SK-N-SH treated with all-trans-retinoic acid at 6 μM for 48 hours (cell line): ENCODE measurements around the gene DSCAM.

Experiments used
- ATAC-seq: fragments of 200-7000 bp; cut with Tn5 transposase; 3 replicates; pipeline ENCODE4 v1.9.1; 2020; ENCODE audit warnings: mild to moderate bottlenecking, moderate library complexity
- ARNTL ChIP-seq: fragments of 450-650 bp; formaldehyde crosslinking; IDR thresholded peaks from 2 replicates; pipeline ENCODE4 v1.5.0; 2020; ENCODE audit warnings: low read depth, mild to moderate bottlenecking, moderate library complexity, borderline replicate concordance
- BACH2 ChIP-seq: fragments of 250-450 bp; sonication (Bioruptor Pico); IDR thresholded peaks from 2 replicates; pipeline ENCODE4 v1.9.0; 2021; ENCODE audit warnings: mild to moderate bottlenecking, borderline replicate concordance
- CSDC2 ChIP-seq: fragments of 250-450 bp; sonication (Bioruptor Pico); IDR thresholded peaks from 2 replicates; pipeline ENCODE4 v1.5.0; 2020; ENCODE audit warnings: mild to moderate bottlenecking, moderate library complexity
- ESRRG ChIP-seq: fragments of 250-450 bp; sonication (Bioruptor Pico); IDR thresholded peaks from 2 replicates; pipeline ENCODE4 v1.6.1; 2021; ENCODE audit warnings: mild to moderate bottlenecking
- GLIS3 ChIP-seq: fragments of 250-450 bp; sonication (Bioruptor Pico); IDR thresholded peaks from 2 replicates; pipeline ENCODE4 v1.5.0; 2020; ENCODE audit warnings: mild to moderate bottlenecking, moderate library complexity
- ISL1 ChIP-seq: fragments of 250-450 bp; sonication (Bioruptor Pico); IDR thresholded peaks from 2 replicates; pipeline ENCODE4 v2.1.2; 2022; ENCODE audit warnings: mild to moderate bottlenecking, moderate library complexity
- OSR1 ChIP-seq: fragments of 250-450 bp; sonication (Bioruptor Pico); IDR thresholded peaks from 2 replicates; pipeline ENCODE4 v1.8.0; 2022; ENCODE audit warnings: moderate library complexity, mild to moderate bottlenecking, inconsistent platforms
- PPARA ChIP-seq: fragments of 250-450 bp; sonication (Bioruptor Pico); IDR thresholded peaks from 2 replicates; pipeline ENCODE4 v1.5.0; 2020; ENCODE audit warnings: mild to moderate bottlenecking, borderline replicate concordance
- RARB ChIP-seq: fragments of 250-450 bp; sonication (Bioruptor Pico); IDR thresholded peaks from 2 replicates; pipeline ENCODE4 v1.8.0; 2021; ENCODE audit warnings: mild to moderate bottlenecking, moderate library complexity
- SNAI2 ChIP-seq: fragments of 250-450 bp; sonication (Bioruptor Pico); IDR thresholded peaks from 2 replicates; pipeline ENCODE4 v1.5.0; 2020; ENCODE audit warnings: mild to moderate bottlenecking, moderate library complexity
- TCF4 ChIP-seq: fragments of 250-450 bp; sonication (Bioruptor Pico); IDR thresholded peaks from 2 replicates; pipeline ENCODE4 v1.8.0; 2021; ENCODE audit warnings: mild to moderate bottlenecking, moderate library complexity, borderline replicate concordance
- TOX ChIP-seq: fragments of 250-450 bp; sonication (Bioruptor Pico); IDR thresholded peaks from 2 replicates; pipeline ENCODE4 v1.8.0; 2021; ENCODE audit warnings: mild to moderate bottlenecking, moderate library complexity, borderline replicate concordance
- ZC3H10 ChIP-seq: fragments of 250-450 bp; sonication (Bioruptor Pico); IDR thresholded peaks from 2 replicates; pipeline ENCODE4 v1.5.1; 2021; ENCODE audit warnings: mild to moderate bottlenecking, moderate library complexity
- ZFP3 ChIP-seq: fragments of 250-450 bp; sonication (Bioruptor Pico); IDR thresholded peaks from 2 replicates; pipeline ENCODE4 v1.5.0; 2020; ENCODE audit warnings: mild to moderate bottlenecking, moderate library complexity
- ZFP30 ChIP-seq: fragments of 450-650 bp; formaldehyde crosslinking; IDR thresholded peaks from 2 replicates; pipeline ENCODE4 v1.5.0; 2022; ENCODE audit warnings: mild to moderate bottlenecking, moderate library complexity
- ZNF565 ChIP-seq: fragments of 450-650 bp; formaldehyde crosslinking; conservative IDR thresholded peaks from 2 replicates; pipeline ENCODE4 v1.5.0; 2020; ENCODE audit warnings: low read depth, mild to moderate bottlenecking, moderate library complexity
- ZNF70 ChIP-seq: fragments of 450-650 bp; formaldehyde crosslinking; IDR thresholded peaks from 2 replicates; pipeline ENCODE4 v1.5.0; 2020; ENCODE audit warnings: mild to moderate bottlenecking, moderate library complexity
- ZNF8 ChIP-seq: fragments of 450-650 bp; formaldehyde crosslinking; IDR thresholded peaks from 2 replicates; pipeline ENCODE4 v1.5.0; 2020; ENCODE audit warnings: mild to moderate bottlenecking, moderate library complexity
- TF ChIP-seq, protein P1 (sequence below): fragments of 250-450 bp; sonication (Bioruptor Pico); IDR thresholded peaks from 2 replicates; pipeline ENCODE4 v1.5.1; 2021; ENCODE audit warnings: mild to moderate bottlenecking, moderate library complexity
- TF ChIP-seq, protein P2 (sequence below): fragments of 250-450 bp; sonication (Bioruptor Pico); IDR thresholded peaks from 2 replicates; pipeline ENCODE4 v1.5.1; 2020; ENCODE audit warnings: low read depth, mild to moderate bottlenecking, moderate library complexity
- TF ChIP-seq, protein P3 (sequence below): fragments of 250-450 bp; sonication (Bioruptor Pico); IDR thresholded peaks from 2 replicates; pipeline ENCODE4 v1.8.0; 2021; ENCODE audit warnings: low read depth, mild to moderate bottlenecking, moderate library complexity, borderline replicate concordance
- TF ChIP-seq, protein P4 (sequence below): fragments of 250-450 bp; sonication (Bioruptor Pico); IDR thresholded peaks from 2 replicates; pipeline ENCODE4 v1.8.0; 2020; ENCODE audit warnings: mild to moderate bottlenecking, moderate library complexity, borderline replicate concordance
- TF ChIP-seq, protein P5 (sequence below): fragments of 250-450 bp; sonication (Bioruptor Pico); IDR thresholded peaks from 2 replicates; pipeline ENCODE4 v1.5.0; 2020; ENCODE audit warnings: mild to moderate bottlenecking, moderate library complexity

Gene DSCAM

DNA sequence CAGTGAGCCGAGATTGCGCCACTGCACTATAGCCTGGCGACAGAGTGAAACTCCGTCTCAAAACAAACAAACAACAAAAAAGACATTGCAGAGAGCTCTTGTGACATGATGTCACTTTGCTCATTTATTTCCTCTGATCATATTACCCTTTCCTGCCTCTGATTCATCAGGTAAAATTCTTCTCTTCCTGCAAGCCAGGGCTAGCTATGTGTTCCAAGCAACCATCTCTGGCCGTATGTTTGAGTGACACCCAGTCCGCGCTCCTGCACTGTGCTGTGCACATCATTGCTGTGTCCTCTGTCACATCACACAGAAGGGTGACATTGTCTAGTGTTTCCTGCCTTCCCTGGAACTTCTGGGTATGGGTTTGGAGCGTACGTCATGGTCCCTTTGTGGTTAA is 728.4 kb downstream of the DSCAM start:
- no peak for ATAC-seq
- no peak for TF ChIP-seq PPARA (CRISPR knock-in tag)
- TF ChIP-seq ESRRG: no peak
- TF ChIP-seq GLIS3: no peak
- TF ChIP-seq, protein P1, sequence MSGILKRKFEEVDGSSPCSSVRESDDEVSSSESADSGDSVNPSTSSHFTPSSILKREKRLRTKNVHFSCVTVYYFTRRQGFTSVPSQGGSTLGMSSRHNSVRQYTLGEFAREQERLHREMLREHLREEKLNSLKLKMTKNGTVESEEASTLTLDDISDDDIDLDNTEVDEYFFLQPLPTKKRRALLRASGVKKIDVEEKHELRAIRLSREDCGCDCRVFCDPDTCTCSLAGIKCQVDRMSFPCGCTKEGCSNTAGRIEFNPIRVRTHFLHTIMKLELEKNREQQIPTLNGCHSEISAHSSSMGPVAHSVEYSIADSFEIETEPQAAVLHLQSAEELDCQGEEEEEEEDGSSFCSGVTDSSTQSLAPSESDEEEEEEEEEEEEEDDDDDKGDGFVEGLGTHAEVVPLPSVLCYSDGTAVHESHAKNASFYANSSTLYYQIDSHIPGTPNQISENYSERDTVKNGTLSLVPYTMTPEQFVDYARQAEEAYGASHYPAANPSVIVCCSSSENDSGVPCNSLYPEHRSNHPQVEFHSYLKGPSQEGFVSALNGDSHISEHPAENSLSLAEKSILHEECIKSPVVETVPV (CRISPR knock-in tag): no peak
- no peak for TF ChIP-seq OSR1 (CRISPR knock-in tag)
- no peak for TF ChIP-seq TOX (CRISPR knock-in tag)
- TF ChIP-seq, protein P2, sequence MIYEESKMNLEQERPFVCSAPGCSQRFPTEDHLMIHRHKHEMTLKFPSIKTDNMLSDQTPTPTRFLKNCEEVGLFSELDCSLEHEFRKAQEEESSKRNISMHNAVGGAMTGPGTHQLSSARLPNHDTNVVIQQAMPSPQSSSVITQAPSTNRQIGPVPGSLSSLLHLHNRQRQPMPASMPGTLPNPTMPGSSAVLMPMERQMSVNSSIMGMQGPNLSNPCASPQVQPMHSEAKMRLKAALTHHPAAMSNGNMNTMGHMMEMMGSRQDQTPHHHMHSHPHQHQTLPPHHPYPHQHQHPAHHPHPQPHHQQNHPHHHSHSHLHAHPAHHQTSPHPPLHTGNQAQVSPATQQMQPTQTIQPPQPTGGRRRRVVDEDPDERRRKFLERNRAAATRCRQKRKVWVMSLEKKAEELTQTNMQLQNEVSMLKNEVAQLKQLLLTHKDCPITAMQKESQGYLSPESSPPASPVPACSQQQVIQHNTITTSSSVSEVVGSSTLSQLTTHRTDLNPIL (CRISPR knock-in tag): no peak
- TF ChIP-seq BACH2: no peak
- TF ChIP-seq CSDC2 (CRISPR knock-in tag): no peak
- TF ChIP-seq RARB (CRISPR knock-in tag): no peak
- no peak for TF ChIP-seq TCF4 (CRISPR knock-in tag)
- TF ChIP-seq SNAI2: no peak
- no peak for TF ChIP-seq ZNF70 (CRISPR knock-in tag)
- no peak for TF ChIP-seq ZC3H10 (CRISPR knock-in tag)
- TF ChIP-seq ZFP3: no peak
- no peak for TF ChIP-seq ZNF565 (CRISPR knock-in tag)

DNA sequence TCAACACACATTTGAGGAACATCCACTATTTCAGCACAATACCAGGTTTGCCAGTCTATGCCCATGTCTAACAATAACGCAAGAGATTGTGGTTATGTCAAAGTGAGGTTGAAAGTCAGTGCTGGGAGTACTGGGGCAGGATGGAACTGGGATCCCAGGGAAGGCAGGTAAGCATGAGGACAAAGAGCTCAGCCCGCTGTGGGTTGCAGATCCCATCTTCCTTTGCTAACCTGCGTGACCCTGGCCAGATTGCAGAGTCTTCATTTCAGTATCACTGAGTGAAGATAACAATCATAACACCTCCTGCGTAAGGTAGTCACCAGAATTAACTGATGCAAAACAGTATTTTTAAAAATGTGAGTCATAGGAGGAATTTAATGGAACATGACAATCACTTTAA is 729.7 kb downstream of the DSCAM start:
- no peak for TF ChIP-seq PPARA (CRISPR knock-in tag)
- TF ChIP-seq, protein P3, sequence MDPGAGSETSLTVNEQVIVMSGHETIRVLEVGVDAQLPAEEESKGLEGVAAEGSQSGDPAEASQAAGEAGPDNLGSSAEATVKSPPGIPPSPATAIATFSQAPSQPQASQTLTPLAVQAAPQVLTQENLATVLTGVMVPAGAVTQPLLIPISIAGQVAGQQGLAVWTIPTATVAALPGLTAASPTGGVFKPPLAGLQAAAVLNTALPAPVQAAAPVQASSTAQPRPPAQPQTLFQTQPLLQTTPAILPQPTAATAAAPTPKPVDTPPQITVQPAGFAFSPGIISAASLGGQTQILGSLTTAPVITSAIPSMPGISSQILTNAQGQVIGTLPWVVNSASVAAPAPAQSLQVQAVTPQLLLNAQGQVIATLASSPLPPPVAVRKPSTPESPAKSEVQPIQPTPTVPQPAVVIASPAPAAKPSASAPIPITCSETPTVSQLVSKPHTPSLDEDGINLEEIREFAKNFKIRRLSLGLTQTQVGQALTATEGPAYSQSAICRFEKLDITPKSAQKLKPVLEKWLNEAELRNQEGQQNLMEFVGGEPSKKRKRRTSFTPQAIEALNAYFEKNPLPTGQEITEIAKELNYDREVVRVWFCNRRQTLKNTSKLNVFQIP (CRISPR knock-in tag): no peak
- TF ChIP-seq, protein P4, sequence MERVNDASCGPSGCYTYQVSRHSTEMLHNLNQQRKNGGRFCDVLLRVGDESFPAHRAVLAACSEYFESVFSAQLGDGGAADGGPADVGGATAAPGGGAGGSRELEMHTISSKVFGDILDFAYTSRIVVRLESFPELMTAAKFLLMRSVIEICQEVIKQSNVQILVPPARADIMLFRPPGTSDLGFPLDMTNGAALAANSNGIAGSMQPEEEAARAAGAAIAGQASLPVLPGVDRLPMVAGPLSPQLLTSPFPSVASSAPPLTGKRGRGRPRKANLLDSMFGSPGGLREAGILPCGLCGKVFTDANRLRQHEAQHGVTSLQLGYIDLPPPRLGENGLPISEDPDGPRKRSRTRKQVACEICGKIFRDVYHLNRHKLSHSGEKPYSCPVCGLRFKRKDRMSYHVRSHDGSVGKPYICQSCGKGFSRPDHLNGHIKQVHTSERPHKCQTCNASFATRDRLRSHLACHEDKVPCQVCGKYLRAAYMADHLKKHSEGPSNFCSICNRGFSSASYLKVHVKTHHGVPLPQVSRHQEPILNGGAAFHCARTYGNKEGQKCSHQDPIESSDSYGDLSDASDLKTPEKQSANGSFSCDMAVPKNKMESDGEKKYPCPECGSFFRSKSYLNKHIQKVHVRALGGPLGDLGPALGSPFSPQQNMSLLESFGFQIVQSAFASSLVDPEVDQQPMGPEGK (CRISPR knock-in tag): no peak
- TF ChIP-seq BACH2: no peak
- TF ChIP-seq TCF4 (CRISPR knock-in tag): no peak
- TF ChIP-seq, protein P5, sequence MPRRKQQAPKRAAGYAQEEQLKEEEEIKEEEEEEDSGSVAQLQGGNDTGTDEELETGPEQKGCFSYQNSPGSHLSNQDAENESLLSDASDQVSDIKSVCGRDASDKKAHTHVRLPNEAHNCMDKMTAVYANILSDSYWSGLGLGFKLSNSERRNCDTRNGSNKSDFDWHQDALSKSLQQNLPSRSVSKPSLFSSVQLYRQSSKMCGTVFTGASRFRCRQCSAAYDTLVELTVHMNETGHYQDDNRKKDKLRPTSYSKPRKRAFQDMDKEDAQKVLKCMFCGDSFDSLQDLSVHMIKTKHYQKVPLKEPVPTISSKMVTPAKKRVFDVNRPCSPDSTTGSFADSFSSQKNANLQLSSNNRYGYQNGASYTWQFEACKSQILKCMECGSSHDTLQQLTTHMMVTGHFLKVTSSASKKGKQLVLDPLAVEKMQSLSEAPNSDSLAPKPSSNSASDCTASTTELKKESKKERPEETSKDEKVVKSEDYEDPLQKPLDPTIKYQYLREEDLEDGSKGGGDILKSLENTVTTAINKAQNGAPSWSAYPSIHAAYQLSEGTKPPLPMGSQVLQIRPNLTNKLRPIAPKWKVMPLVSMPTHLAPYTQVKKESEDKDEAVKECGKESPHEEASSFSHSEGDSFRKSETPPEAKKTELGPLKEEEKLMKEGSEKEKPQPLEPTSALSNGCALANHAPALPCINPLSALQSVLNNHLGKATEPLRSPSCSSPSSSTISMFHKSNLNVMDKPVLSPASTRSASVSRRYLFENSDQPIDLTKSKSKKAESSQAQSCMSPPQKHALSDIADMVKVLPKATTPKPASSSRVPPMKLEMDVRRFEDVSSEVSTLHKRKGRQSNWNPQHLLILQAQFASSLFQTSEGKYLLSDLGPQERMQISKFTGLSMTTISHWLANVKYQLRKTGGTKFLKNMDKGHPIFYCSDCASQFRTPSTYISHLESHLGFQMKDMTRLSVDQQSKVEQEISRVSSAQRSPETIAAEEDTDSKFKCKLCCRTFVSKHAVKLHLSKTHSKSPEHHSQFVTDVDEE (CRISPR knock-in tag): no peak
- TF ChIP-seq RARB (CRISPR knock-in tag): no peak
- no peak for TF ChIP-seq ISL1
- TF ChIP-seq ZNF8 (CRISPR knock-in tag): no peak
- no peak for TF ChIP-seq ZFP3
- TF ChIP-seq ARNTL (CRISPR knock-in tag): no peak
- TF ChIP-seq, protein P2 (CRISPR knock-in tag): no peak
- TF ChIP-seq SNAI2: no peak
- TF ChIP-seq ZFP30: no peak

More for the DNA sequence above, 729.7 kb downstream of the DSCAM start:
- ATAC-seq: no peak
